ENCODE results near the gene PRKCA. TPM values are rescaled to one million over a fixed set of nuclear protein-coding genes. Genes with fewer than 3 reads are reported as not detected.
A peak's percentile ranks its signal among the peaks of the same experiment; 100 is the strongest.
"Not testable (repeated sequence)": the region's sequence is repeated elsewhere in the genome, so short reads cannot be mapped to it uniquely, and the experiment has no call there.

Gene PRKCA
- total RNA-seq = 27.3 and 34.2 TPM in 2 replicates
- 5.8 and 7.5 TPM in 2 replicates for polyA plus RNA-seq
- polyA plus RNA-seq (2011; cell fraction: cytosol; rRNA removed) = 10.0 and 10.9 TPM in 2 replicates
- polyA plus RNA-seq (2011; cell fraction: nucleus; rRNA removed) = 16.5 and 20.3 TPM in 2 replicates
- 16.5 and 17.0 TPM in 2 replicates for polyA plus RNA-seq (2012)
- polyA minus RNA-seq = 19.5 and 19.9 TPM in 2 replicates
- polyA minus RNA-seq (2011; cell fraction: cytosol; rRNA and poly(A)+ RNA removed) = 9.7 TPM
- 31.4 and 39.5 TPM in 2 replicates for polyA minus RNA-seq (2011; cell fraction: nucleus; rRNA and poly(A)+ RNA removed)
- Bru-seq, nascent RNA = percentile 81 among the genes with signal in this experiment
- BruChase-seq, experiment 1, labeled RNA remaining after a 6-hour chase = percentile 74 among the genes with signal in this experiment
- BruChase-seq, experiment 2, labeled RNA remaining after a 2-hour chase = percentile 73 among the genes with signal in this experiment
- long read RNA-seq, partial matches to known transcripts = 4 of 19 reads
- long read RNA-seq, other reads (novel, unspliced or antisense) = 14 of 19 reads

DNA sequence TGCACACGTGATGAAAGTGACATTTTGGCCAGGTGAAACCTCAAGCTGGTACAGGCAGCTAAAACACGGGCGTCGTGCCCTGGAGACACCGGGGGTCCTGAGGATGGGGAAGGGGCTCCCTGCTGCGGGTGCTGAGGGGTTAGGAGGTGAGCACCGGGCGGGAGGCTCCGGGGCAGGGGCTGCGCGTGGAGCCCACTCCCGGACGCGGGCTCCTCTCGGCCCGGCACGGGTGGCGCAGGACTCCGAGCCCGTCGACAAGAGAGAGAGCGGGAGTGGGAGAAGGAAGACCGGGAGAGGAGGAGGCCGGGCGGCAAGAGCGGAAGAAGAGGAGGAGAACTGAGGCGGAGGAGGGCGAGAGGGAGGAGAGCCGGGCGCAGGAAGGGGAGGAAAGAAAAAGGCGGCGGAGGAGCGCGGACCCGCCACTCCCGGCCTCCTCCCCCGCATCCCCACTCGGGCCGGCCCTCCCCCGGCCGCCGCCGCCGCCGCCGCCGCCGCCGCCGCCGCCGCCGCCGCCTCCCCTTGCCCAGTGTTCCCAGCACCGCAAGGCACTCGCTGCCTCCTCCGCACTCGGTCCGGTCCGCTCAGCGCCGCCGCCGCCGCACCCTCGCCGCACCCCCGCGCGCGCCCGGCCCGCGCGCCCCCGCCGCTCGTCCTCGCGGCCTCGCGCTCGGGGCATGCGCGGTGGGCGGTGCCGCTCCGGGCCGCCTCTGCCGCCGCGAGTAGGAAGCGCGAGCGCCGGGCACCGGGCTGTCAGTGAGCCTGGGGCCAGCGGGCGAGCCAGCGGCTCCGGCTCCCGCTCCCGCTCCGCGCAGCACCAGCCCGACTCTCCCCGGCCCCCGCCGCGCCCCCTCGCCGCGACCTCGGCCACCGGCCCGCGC is at the start of gene PRKCA:
TSS of gene PRKCA (plus strand) at position 750 of the 878 bp plus-strand sequence.
- peak within 1 kb of the TSS; percentile 95 for H2AFZ ChIP-seq (ENCODE audit: low read depth, low read length)
- peak within 1 kb of the TSS; percentile 80 for H3K9ac ChIP-seq (replicated peaks; ENCODE audit: extremely low read depth, insufficient read depth, low read length)
- BruUV-seq (replicated peaks) = no TSS peak
- H3K4me1 ChIP-seq (ENCODE audit: control insufficient read depth, extremely low read depth, insufficient read depth, low read length) = peaks cover 26% of the 10 kb centered on the region
- ChIA-PET POLR2A (no interaction called here), CTCF (interaction anchor here (0.7 to 1.8 kb wide), 7 partner anchors 18 to 372 kb away, joined by 3 to 6 read pairs (median 4); no protein-coding TSS in a partner anchor)
- H3K27ac ChIP-seq (ENCODE audit: insufficient read depth, low read depth, low read length) = peak within 1 kb of the TSS; percentile 27
- H3K79me2 ChIP-seq (ENCODE audit: control insufficient read depth, insufficient read depth, low read length) = peaks cover 33% of the 10 kb centered on the region
- H3K4me2 ChIP-seq (ENCODE audit: insufficient read depth, low read length) = peak within 1 kb of the TSS; percentile 94
- H3K9me3 ChIP-seq (replicated peaks; ENCODE audit: control insufficient read depth, insufficient read depth, low read length) = no peaks in the 10 kb centered on the region
- H3K9me1 ChIP-seq (replicated peaks; ENCODE audit: control insufficient read depth, extremely low read depth, insufficient read depth, low read length) = no peaks in the 10 kb centered on the region
- TF ChIP-seq EZH2 (IDR thresholded peaks at IDR 0.05; ENCODE audit: borderline replicate concordance, low read depth, low read length, severe bottlenecking) (no peak), POLR2A (IDR thresholded peaks at IDR 0.05; ENCODE audit: low read depth, low read length) (peak; percentile 93), POLR2AphosphoS5 (IDR thresholded peaks at IDR 0.05; ENCODE audit: insufficient read depth, low read depth, low read length) (peak; percentile 93)
- TF ChIP-seq, protein P1, sequence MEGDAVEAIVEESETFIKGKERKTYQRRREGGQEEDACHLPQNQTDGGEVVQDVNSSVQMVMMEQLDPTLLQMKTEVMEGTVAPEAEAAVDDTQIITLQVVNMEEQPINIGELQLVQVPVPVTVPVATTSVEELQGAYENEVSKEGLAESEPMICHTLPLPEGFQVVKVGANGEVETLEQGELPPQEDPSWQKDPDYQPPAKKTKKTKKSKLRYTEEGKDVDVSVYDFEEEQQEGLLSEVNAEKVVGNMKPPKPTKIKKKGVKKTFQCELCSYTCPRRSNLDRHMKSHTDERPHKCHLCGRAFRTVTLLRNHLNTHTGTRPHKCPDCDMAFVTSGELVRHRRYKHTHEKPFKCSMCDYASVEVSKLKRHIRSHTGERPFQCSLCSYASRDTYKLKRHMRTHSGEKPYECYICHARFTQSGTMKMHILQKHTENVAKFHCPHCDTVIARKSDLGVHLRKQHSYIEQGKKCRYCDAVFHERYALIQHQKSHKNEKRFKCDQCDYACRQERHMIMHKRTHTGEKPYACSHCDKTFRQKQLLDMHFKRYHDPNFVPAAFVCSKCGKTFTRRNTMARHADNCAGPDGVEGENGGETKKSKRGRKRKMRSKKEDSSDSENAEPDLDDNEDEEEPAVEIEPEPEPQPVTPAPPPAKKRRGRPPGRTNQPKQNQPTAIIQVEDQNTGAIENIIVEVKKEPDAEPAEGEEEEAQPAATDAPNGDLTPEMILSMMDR (IDR thresholded peaks at IDR 0.05; ENCODE audit: extremely low read depth in 1 of 2, insufficient read depth in 1 of 2, low read depth in 1 of 2, low read length in 2 of 2) = no peak
- intact Hi-C loops (cut with micrococcal nuclease) = loop anchor here (2.0 to 5.0 kb wide), 3 partner anchors 15 to 370 kb away; partner anchors contain the start of gene CEP112
- peak within 1 kb of the TSS; percentile 76 to 90 (median 83) for H3K4me3 ChIP-seq (replicated peaks in 1 of 3; ENCODE audit: insufficient read depth in 1 of 3, low read depth in 1 of 3, low read length in 3 of 3)
- no peaks in the 10 kb centered on the region for H3K36me3 ChIP-seq (ENCODE audit: control insufficient read depth in 2 of 2, extremely low read depth in 1 of 2, insufficient read depth in 2 of 2, low read length in 2 of 2)
- dilution Hi-C loops (cut with MboI; ENCODE audit: extremely low pct_ligation_motif_present, low sequenced_read_pairs) = no loop called here
- FAIRE-seq = no peak
- DNase-seq (ENCODE audit: low read depth, low spot score) = peak; percentile 52
- H3K27me3 ChIP-seq (ENCODE audit: control insufficient read depth in 2 of 2, insufficient read depth in 2 of 2, low read length in 2 of 2) = no peaks in the 10 kb centered on the region
- H4K20me1 ChIP-seq (replicated peaks; ENCODE audit: control insufficient read depth, extremely low read depth, insufficient read depth, low read length) = no peaks in the 10 kb centered on the region

DNA sequence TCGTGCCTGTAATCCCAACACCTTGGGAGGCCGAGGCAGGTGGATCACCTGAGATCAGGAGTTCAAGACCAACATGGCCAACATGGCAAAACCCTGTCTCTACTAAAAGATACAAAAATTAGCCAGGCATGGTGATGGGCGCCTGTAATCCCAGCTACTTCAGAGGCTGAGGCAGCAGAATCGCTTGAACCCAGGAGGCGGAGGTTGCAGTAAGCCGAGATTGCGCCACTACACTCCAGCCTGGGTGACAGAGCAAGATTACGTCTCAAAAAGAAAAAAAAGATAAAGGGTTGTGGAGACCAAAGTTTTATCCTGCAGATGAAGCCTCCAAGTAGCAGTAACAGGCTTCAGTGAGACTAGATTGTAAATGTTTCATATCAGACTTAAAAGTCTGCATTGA is 49.0 kb upstream of the PRKCA start:
- H3K4me3 ChIP-seq (replicated peaks in 1 of 3; ENCODE audit: insufficient read depth in 1 of 3, low read depth in 1 of 3, low read length in 3 of 3); H3K27ac ChIP-seq (ENCODE audit: insufficient read depth, low read depth, low read length); POLR2A ChIA-PET; CTCF ChIA-PET; DNase-seq (ENCODE audit: low read depth, low spot score); H3K4me2 ChIP-seq (ENCODE audit: insufficient read depth, low read length); H2AFZ ChIP-seq (ENCODE audit: low read depth, low read length); H3K27me3 ChIP-seq (ENCODE audit: control insufficient read depth in 2 of 2, insufficient read depth in 2 of 2, low read length in 2 of 2); dilution Hi-C loops (cut with MboI; ENCODE audit: extremely low pct_ligation_motif_present, low sequenced_read_pairs); H3K9me1 ChIP-seq (replicated peaks; ENCODE audit: control insufficient read depth, extremely low read depth, insufficient read depth, low read length); BruUV-seq (replicated peaks); H3K79me2 ChIP-seq (ENCODE audit: control insufficient read depth, insufficient read depth, low read length); H4K20me1 ChIP-seq (replicated peaks; ENCODE audit: control insufficient read depth, extremely low read depth, insufficient read depth, low read length); H3K36me3 ChIP-seq (ENCODE audit: control insufficient read depth in 2 of 2, extremely low read depth in 1 of 2, insufficient read depth in 2 of 2, low read length in 2 of 2); H3K9ac ChIP-seq (replicated peaks; ENCODE audit: extremely low read depth, insufficient read depth, low read length); H3K9me3 ChIP-seq (replicated peaks; ENCODE audit: control insufficient read depth, insufficient read depth, low read length); H3K4me1 ChIP-seq (ENCODE audit: control insufficient read depth, extremely low read depth, insufficient read depth, low read length); FAIRE-seq: not testable (repeated sequence)
- intact Hi-C loops (cut with micrococcal nuclease) = loop anchor here (10.0 kb wide), 1 partner anchor 171 kb away; no protein-coding TSS in a partner anchor

Data from endothelial cell of umbilical vein (primary cell).